GM20000 (cell line): ENCODE results near the gene PAX1.

Source experiments
- DNase-seq: peaks from one replicate; pipeline ENCODE4 v3.0.0; 2012; ENCODE audit warnings: low spot score
- TF ChIP-seq, protein P1 (sequence below): IDR thresholded peaks from 2 replicates; pipeline ENCODE4 v1.5.1; 2012; ENCODE audit warnings: mild to moderate bottlenecking, control low read depth; ENCODE audit errors: extremely low read depth, missing control alignments

PAX1 gene

DNA sequence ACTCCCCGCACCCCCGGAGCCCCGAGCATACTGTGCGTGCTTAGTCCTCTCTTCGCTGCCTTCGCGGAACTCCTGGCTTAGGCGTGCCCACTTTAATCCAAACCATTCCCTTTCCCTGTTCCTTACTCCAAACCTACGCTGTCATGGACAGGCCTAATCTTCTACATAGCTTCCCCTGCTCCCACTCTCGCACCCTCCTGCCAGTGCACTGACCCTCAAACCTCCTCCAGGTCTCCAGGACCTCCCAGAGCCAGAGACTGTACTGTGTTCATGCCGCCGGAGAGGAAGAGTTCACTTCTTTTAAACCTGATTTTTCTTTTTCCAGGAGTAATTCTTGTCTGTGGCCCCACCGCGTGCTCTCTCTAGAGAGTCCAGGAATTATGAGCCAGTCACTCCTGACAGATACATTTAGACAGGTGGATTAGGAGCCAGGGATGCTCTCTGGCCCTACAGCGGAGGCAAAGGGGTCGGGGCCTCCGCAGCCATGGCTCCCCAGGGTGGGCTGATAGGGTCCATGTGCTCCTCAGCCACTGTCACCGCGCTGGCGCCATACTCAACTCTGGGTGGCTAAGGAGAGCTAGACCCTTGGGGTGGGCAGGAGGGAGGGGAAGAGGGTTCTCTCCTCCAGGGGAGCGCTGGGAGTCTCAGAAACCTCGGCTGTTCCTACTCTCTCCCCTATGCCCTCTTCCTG is 1.6 kb upstream of the PAX1 start:
- TF ChIP-seq, protein P1, sequence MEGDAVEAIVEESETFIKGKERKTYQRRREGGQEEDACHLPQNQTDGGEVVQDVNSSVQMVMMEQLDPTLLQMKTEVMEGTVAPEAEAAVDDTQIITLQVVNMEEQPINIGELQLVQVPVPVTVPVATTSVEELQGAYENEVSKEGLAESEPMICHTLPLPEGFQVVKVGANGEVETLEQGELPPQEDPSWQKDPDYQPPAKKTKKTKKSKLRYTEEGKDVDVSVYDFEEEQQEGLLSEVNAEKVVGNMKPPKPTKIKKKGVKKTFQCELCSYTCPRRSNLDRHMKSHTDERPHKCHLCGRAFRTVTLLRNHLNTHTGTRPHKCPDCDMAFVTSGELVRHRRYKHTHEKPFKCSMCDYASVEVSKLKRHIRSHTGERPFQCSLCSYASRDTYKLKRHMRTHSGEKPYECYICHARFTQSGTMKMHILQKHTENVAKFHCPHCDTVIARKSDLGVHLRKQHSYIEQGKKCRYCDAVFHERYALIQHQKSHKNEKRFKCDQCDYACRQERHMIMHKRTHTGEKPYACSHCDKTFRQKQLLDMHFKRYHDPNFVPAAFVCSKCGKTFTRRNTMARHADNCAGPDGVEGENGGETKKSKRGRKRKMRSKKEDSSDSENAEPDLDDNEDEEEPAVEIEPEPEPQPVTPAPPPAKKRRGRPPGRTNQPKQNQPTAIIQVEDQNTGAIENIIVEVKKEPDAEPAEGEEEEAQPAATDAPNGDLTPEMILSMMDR = no peak
- no peak for DNase-seq

DNA sequence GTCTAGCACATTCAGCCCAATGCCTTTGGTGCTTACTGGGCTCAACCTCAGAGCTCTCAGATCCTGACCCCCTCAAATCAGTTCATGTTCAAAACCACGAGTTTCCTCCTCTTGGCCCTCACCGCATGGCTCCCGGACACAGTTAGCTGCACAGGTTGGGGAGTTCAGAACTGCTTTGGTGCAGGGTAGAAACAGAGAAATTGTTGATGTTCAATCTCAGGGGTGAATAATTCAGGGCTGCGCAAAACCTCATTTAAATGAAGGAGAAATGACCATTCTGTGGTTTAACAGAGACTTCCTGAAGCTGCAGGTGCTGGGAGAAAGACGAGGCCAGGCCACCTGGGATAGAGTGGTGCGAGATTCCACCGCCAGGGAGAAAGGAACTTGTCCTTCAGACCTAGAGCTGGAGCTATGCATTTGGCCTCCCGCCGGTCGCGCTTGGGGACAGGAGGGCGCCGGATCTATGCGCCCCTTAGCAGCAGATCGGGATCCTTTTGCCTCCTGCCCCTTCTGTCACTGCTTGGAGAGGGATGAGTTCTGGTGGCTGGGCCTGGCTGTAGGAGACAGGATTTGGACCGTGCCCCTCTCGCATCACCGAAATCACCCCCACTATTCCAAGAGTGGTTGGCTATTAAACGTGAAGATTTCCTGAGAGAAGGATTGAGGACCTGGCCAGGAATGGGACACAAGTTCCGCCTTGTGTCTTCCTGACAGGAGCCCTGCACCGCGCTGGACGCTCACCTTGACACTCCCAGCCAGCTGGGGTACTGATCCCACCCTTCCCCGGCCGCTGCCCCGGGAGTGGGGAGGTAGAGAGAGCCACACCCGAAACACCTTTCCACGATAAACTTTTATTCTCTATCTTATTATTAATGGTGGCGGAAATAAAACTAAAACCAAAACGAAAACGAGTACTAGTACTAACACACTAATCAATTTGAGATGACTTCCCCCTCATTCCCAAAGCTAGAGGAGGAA is 767 bp upstream of the PAX1 start:
- TF ChIP-seq, protein P1 = no peak

DNA sequence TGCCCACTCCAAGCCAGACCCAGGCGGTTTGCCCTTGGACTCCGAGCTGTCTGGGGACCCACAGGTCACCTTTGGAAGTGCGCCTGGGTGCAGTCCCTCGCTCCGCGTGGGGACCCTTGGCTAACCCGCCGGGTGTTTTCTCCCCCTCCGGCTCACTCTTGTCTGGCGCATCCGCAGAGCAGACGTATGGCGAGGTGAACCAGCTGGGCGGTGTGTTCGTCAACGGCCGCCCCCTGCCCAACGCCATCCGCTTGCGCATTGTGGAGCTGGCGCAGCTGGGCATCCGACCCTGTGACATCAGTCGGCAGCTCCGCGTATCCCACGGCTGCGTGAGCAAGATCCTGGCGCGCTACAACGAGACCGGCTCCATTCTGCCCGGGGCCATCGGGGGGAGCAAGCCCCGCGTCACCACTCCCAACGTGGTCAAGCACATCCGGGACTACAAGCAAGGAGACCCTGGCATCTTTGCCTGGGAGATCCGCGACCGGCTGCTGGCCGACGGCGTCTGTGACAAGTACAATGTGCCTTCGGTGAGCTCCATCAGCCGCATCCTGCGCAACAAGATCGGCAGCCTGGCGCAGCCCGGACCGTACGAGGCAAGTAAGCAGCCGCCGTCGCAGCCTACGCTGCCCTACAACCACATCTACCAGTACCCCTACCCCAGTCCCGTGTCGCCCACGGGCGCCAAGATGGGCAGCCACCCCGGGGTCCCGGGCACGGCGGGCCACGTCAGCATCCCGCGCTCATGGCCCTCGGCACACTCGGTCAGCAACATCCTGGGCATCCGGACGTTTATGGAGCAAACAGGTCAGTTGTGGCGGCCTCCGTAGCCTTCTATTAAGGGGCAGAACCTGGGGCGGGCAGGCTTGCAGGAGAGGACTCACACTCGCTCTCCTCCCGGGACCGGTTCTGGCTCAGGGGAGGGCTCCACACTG is 1.1 kb downstream of the PAX1 start:
- DNase-seq = no peak

More for the DNA sequence above, 767 bp upstream of the PAX1 start:
- DNase-seq = no peak

DNA sequence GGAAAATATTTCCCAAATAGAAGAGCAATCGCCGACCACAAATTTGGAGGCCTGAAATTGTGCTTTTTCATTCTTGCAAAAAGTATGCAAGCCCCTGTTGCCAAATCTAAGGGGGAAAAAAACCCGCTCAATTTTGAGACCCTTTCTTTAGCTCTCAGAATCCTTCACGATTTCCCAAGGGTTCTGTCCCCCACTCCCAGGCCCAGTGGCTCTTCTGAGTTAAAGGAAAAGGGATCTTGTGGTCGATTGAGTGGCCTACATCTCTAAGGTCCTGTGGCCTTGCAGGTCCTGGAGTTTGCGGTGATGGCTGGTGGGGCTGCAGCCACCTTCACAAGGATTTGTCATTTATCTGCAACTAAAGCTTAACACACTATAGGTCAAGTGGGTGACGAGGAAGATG is 1.8 kb downstream of the PAX1 start:
- DNase-seq = no peak
- TF ChIP-seq, protein P1 = no peak

More for the DNA sequence above, 1.1 kb downstream of the PAX1 start:
- TF ChIP-seq, protein P1 = no peak

DNA sequence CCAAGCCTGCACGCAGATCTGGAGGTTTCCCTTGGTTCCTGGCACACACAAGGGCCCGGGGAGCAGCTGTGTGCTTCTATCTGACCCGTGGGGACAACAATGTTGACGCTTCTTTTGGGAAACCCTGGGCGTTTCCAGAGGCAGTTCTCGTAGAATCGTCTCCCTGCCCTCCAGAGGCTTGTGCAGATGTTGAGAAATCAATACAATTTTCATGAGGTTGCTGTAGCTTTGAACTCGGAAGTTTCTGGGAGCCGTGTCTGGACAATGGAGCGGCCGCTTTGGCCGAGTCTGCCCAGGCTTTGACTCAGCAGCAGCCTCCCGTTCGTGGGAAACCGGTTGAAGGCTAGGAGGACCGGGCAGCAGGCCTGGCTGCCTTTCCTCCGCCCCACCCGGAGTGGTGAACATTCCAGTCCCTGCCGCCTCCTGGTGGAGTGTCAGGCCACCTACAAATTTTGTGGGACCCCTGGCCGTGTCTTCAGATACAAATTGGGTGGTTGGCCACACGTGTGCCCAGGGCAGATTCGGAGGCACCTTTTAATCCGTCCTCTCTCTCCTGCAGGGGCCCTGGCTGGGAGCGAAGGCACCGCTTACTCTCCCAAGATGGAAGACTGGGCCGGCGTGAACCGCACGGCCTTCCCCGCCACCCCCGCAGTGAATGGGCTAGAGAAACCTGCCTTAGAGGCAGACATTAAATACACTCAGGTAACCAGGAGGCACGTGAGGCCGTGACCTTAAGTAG is 2.7 kb downstream of the PAX1 start:
- no peak for DNase-seq
- TF ChIP-seq, protein P1 = no peak

DNA sequence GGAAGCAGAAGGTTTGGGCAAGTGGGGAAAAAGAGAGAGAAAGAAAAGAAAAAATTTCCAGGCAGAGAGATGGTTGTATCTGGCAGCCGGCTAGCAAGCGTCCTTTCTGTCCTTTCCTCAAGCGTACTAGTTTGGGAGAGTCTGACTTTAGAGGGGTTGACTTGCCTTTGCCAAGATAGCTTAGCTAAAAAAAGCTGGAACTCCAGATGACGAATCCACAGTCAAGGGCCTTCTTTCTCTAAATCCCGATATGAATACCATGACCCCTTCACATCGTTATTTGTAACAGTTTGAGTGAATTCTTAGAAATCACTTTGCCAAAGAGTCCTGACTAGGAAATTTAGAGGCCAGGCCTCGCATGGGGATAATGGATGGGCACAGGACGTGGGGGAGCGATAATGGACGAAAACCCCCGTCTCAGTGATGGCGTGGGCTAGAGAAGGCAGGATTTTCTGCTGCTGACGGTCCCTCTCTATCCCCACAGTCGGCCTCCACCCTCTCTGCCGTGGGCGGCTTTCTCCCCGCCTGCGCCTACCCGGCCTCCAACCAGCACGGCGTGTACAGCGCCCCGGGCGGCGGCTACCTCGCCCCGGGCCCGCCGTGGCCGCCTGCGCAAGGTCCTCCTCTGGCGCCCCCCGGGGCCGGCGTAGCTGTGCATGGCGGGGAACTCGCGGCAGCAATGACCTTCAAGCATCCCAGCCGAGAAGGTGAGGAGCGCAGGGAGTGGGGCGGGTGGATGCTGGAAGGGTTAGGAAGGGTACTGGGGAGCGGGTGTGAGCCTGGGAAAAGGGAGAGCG is 3.5 kb downstream of the PAX1 start:
- DNase-seq = no peak
- TF ChIP-seq, protein P1 = no peak
